ENCODE data around the gene LGR4. TPM values are rescaled to one million over a fixed set of nuclear protein-coding genes. Genes with fewer than 3 reads are reported as not detected.
"Not testable (repeated sequence)": the region's sequence is repeated elsewhere in the genome, so short reads cannot be mapped to it uniquely, and the experiment has no call there.

Gene LGR4
- polyA plus RNA-seq, 3 donors = 110 to 153 (median 134) TPM

DNA sequence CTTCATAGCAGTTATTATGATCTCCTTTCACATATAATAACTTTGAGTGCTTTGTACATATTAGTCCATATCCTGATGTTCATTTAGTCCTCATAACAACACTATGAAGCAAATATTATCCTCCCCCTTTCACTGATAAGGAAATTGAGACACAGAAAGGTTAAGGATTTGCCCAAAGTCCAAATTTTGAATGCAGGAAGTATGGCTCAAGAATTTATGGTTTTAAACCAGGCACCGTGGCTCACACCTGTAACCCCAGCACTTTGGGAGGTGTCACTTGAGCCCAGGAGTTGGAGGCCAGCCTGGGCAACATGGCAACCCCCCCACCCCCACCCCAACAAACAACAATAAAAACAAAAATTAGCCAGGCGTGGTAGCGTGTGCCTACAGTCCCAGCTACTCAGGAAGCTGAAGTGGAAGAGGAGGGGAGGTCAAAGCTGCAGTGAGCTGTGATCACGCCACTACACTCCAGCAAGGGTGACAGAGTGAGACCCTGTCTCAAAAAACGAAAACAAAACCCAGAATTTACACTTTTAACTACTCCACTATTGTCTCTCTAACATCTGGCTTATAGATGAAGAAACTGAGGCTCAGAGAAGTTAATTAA, 118.1 kb downstream of the LGR4 start:
- no peak for DNase-seq

DNA sequence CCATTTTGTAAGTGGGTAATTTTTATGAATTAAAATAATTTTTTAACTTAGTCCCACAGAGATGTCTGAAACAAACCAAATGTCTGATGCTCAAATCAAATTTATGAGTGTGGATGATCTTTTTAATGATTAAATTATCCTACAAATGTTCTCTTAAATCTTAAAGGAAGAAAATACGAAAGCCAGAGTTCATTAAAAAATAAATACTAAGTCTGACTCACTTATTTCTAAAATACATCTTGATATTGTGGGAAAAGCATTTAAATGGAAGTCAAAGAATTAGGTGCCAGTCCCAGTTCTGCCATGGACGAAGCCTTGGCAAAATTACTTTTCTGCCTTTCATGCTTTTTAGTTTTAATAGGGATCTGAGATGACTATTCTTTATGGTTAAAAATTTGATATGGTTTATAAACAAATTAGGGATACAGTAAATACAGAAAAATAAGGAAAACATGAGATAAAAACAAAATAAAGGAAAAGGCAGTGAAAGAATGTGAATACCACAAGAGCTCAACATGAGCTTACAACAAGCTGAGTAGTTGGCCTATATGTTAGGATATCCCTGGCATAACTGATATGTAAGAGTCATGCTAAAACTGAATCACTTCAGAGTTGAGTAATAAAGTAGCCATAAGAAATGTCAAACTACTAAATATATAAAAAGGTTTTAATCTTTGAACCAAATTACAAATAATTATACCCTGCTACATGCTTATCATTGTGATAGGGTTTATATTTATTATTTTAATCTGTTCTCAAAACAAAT, 118.8 kb downstream of the LGR4 start:
- DNase-seq = no peak

DNA sequence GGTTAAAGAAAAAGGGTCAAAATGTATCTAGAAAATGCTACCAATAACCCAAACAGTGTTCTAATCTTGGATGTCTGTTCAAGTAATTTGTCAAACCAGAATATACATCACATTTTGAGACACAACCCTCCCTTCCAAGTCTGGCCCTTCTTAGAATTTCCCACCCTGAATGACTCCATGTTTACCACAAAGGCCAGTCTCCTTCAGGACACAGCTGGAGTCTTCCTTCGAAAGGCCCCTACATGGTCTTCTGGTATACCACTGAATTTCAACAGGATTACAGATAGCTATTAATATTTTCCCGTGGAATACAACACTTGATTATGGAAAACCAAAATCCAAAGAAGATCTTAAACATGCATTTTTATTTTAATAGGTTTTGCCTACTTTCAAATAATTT, 119.8 kb downstream of the LGR4 start:
- DNase-seq = no peak

DNA sequence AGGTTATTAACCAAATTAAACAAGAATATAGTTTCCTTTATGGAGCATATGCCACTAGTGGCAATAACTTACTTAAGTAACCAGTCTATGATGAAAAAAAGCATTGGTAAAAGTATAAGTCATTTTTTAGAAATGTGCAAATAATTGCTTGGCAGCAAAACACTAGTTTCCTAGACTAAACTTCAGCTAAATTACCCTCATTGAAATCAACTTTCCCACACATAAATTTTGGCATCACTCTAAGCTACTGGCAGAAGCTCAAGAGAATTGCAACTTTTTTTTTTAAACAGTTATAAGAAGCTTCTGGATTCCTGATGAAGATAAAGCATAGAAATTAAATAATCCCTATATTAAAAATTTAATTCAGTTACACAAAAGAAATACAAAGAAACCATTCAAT, 122.1 kb downstream of the LGR4 start:
- DNase-seq = no peak

DNA sequence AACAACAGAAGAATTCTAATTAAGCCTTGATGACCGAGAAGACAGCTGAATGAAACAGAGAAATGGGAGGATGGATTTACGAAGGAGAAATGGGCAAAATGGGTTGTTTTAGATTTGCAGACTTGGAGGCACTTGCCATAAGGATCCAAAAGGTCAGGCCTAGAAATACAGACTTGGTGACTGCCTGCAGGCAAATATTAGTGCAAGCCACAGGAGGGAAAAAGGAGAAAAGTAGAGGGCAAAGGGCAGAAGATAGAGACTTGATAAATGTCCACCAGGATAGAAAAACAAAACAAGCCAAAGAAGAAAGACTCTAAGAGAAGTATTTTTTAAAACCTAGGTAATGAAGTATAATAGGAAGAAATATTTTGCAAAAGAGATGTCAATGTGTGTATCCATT, 122.7 kb downstream of the LGR4 start:
- DNase-seq = no peak

DNA sequence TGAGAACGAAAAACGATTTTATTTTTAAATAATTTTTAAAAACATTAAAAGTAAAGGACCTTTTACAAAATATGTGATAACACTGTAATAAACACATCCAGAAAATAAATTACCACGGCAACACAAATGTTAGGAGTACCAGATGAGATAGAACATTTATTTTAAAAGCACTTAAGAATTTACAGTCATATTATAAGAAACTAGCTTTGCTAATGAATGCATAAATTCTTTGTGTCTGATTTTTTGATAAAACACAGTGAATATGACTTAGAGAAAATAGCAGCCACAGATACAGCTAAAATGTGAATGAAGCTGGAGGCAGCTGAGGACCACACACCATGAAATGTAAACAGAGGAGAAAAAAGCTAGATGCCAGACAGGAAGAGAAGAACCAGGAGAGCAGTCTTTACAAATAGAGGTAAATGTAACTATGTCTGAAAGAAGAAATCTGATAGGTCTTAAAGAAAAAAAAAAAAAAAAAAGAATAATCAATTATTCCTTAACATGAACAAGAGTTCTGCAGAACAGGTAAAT, 124.2 kb downstream of the LGR4 start:
- peak; percentile 22 for DNase-seq

DNA sequence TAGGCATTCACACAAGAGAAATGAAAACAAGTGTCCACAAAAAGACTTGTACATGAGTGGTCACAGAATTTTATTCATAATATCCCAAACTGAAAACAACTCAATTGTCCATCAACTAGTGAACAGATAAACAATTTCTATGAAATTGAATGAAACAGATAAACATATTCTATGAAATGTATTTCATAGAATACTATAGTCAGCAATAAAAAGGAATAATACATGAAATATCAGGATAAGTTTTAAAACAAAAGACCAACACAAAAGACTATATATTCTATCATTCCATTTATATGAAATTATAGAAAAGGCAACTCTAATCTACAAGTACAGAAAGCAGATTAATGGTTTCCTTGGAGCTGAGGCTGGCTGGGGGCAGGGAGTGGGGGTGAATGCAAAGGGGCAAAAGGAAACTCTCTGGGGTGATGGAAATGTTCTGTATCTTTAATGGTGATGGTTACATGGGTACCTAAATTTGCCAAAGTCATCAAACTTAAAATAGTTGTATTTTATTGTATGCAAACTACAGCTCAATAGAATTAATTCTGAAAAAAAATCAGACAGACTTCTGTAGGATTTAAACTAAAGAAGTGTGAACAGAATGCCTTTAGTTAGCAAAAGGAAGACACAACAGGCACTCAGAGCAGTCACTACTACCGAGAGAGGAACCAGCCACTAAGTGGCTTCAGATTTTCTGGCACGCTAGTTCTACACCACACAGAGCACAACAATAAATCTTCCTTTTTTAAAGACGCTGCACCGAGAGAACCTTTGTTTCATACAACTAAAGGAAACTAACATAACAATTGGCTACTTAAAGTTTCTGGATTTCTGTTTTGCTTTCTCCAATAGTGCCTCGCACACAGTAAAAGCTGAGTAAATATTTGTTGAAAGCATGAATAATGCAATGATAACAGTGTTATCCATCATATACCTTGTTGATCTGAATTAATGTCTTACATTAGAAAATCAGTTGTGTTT, 124.9 kb downstream of the LGR4 start:
- DNase-seq = no peak

DNA sequence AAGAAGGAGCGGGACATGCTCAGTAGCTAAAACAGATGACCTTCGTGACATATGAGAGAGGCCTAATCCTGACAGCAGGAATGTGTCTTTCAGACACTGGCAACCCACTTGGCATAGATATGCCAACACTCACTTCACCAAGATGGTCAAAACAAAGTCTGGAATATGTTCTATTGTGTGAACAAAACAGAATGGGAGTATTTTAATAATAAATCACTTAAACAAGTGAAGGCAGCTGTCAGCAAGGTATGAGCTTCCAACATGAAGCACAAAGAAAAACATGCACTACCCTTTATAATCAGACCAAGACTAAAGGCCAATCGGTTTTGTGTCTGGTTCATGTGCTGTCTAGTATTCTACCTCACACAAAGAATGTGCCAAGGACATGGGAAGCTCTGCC, 132.6 kb downstream of the LGR4 start:
- DNase-seq = no peak

DNA sequence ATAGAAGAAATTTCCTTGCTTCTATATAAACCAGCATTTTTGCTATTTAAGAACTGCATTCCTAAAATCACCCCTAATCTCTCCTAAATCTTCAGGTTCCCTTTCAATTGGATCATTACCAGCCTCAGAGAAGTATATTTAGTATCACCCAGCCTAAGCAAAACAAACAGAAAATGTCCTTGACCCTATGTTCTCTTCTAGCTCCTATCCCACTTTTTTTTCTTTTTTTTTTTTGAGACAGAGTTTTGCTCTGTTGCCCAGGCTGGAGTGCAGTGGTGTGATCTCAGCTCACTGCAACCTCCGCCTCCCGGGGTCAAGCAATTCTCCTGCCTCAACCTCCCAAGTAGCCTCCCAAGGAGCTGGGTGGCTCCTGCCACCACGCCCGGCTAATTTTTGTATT, 137.8 kb downstream of the LGR4 start:
- DNase-seq = not testable (repeated sequence)

DNA sequence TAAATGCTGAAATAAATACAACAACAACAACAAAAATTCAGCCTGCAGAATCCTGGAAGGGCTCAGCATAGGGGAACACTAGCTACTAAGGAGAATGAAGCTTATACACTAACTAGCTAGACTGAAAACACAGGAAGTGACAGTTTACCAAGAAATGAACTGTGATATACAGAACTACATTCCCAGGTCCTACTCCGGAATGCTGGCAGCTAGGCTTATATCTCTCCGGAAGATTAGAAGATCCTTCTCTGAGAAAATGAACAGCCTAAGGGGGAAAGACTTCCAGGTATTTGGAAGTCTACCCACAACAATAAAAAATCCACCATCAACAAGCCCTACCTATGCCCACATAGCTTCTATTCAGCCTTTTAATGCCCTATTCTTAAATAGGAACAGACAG, 140.6 kb downstream of the LGR4 start:
- DNase-seq = no peak

DNA sequence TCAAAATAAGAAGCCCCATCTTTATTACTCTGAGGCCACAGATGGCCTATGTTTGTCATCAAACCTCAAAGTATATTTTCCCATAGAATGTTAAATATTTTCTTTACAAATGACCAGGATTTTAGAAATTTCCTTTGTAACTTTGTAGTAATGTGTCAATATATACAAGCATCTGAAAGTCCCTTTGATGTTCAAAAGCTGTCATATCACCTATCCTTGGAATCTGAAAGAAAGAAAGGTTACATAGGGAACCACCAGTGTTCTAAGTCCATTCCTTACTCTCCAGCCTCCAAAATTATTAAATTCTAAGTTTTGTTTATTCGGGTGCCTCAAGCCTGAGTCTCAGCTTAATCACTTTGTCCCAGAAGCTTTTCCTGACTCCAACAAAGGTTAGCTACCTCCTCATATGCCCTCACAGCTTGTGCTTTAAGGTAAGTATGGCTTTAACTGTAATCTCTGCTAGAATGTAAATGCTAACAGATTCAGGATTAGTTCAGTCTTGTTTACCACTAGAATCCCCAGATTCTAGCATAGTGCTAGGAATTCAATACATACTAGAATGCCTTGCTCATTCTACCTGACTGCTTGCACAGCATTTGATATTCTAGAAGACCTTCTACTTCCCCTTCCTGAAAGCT, 141.8 kb downstream of the LGR4 start:
- no peak for DNase-seq

DNA sequence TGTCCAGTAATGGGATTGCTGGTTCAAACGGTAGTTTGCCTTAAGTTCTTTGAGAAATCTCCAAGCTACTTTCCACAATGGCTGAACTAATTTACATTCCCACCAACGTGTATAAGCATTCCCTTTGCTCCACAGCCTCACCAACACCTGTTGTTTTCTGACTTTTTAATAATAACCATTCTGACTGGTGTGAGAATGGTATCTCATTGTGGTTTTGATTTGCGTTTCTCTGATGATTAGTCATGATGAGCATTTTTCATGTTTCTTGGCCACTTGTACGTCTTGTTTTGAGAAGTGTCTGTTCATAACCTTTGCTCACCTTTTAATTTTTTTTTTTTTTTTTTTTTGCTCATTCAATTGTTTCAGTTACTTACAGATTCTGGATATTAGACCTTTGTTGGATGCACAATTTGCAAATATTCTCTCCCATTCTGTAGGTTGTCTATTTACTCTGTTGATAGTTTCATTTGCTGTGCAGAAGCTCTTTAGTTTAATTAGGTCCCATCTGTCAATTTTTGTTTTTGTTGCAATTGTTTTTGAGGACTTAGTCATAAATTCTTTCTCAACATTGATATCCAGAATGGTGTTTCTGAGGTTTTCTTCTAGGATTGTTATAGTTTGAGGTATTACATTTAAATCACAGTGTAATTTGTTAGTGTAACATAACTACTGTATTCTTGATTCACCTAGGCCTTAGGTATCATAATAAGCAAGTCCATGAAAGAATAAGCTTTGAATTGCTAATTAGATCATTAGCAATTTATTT, 142.5 kb downstream of the LGR4 start:
- DNase-seq = no peak

DNA sequence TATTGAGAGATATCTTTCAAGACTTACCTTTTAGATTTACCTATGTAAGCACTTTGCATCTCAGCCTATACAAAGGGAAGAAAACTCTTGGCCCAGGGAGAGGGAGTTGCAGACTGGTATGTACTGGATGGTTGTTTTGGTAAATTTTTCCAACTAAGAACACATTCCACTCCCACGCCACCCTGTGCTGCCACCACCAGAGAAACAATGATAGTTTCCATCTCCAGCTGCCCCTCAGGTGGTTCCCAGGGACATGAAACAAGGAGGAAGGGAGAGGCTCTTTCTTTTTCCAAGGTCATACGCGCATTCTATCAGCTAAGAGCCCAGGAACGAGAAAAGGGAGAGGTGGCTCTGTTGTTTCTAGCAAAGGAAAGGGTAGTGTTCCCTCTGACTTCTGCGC, 144.0 kb downstream of the LGR4 start:
- no peak for DNase-seq

DNA sequence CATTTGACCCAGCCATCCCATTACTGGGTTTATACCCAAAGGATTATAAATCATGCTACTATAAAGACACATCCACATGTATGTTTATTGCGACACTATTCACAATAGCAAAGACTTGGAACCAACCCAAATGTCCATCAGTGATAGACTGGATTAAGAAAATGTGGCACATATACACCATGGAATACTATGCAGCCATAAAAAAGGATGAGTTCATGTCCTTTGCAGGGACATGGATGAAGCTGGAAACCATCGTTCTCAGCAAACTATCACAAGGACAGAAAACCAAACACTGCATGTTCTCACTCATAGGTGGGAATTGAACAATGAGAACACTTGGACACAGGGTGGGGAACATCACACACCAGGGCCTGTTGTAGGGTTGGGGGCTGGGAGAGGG, 145.5 kb downstream of the LGR4 start:
- DNase-seq = not testable (repeated sequence)

DNA sequence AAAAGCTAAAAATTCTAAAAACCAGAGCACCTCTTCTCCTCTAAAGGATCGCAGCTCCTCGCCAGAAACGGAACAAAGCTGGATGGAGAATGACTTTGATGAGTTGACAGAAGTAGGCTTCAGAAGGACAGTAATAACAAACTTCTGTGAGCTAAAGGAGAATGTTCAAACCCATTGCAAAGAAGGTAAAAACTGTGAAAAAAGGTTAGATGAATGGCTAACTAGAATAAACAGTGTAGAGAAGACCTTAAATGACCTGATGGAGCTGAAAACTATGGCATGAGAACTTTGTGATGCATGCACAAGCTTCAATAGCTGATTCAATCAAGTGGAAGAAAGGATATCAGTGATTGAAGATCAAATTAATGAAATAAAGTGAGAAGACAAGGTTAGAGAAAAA, 150.4 kb downstream of the LGR4 start:
- DNase-seq = not testable (repeated sequence)

DNA sequence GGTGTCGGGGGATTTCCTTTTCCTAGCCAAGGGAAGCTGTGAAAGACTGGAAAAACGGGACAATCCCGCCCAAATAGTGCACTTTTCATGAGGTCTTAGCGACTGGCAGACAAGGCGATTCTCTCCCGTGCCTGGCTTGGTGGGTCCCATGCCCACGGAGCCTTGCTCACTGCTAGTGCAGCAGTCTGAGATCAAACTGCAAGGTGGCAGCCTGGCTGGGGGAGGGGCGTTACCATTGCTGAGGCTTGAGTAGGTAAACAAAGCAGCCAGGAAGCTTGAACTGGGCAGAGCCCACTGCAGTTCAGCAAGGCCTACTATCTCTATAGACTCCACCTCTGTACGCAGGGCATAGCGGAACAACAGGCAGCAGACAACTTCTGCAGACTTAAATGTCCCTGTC, 151.2 kb downstream of the LGR4 start:
- not testable (repeated sequence) for DNase-seq

DNA sequence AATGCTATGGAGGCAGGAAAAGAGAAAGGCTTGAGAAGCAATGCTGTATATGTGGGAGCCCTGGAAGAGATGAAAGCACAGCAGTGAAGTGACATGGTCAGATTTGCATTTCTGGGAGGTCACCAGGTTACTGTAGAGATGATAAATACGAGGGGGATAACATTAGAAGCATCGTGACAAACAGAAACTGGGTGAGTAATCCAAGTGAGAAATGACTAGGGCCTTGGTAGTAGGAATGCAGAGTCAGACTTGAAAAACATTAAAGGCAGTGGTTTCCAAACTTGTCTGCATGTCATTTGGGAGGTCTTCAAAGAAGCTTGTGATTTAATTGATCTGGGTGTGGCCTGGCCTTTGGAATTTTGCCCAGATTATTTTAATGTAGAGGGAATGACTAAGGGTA, 153.5 kb downstream of the LGR4 start:
- no peak for DNase-seq

DNA sequence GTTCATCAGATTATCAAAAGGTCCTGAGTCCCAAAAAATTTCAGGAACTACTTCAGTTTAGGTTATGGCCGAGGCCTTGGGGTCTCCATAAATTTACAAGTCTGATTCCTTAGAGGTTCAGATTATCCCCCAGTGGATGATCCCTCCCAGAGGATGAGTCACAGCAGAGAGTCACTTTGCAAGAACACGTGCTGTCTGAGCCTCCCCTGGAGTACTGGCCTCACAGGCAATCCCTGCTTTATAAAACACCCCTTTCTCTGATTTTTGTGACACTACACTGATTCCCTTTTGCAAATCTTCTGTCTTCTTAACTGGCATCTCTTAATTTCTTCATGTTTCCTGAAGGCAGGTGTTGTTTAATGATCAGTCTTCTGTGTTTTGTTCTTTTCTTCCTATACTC, 154.8 kb downstream of the LGR4 start:
- DNase-seq = no peak

Measured in renal pelvis (tissue), 4 donors.